ENCODE data around the gene EXPH5. TPM values are rescaled to one million over a fixed set of nuclear protein-coding genes. Genes with fewer than 3 reads are reported as not detected.
"Not testable (repeated sequence)": the region's sequence is repeated elsewhere in the genome, so short reads cannot be mapped to it uniquely, and the experiment has no call there.

EXPH5 gene
- total and polyA plus RNA-seq, 7 donors, result 0.36 to 2.4 (median 0.55) TPM

DNA sequence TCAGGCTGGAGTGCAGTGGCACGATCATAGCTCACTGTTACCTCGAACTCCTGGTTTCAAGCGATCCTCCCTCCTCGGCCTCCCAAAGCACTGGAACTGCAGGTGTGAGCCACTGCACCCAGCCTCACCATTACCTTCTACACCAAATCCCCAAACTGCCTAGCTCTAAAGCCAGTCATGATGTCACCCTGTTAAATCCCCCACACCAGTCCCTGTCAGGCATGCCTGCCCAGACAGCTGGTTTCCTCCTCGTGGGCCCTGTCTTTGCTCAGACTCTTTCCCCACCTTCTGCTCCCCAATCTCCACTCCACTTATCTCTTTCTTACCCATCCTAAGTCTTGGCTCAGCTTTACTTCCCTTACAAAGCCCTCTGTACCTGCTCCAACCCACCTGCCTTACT lies 12.5 kb upstream of the EXPH5 start:
- Histone ChIP-seq H3K27me3 (no peaks in the 10 kb centered on the region), H3K4me1 (no peaks in the 10 kb centered on the region), H3K9me3 (no peaks in the 10 kb centered on the region), H3K4me3 (no peak overlapping the region), H3K36me3 (no peaks in the 10 kb centered on the region), H3K27ac (no peak overlapping the region)
- 76 to 80% methylated on average over 5 of the region's 5 CpGs for WGBS, 2 donors
- intact Hi-C loops (cut with DNase I), result no loop called here
- DNase-seq, result no peak
- TF ChIP-seq POLR2AphosphoS5 (IDR thresholded peaks at IDR 0.05) (no peak), POLR2A (IDR thresholded peaks at IDR 0.05) (no peak), EP300 (IDR thresholded peaks at IDR 0.05) (no peak)
- TF ChIP-seq, protein P1, sequence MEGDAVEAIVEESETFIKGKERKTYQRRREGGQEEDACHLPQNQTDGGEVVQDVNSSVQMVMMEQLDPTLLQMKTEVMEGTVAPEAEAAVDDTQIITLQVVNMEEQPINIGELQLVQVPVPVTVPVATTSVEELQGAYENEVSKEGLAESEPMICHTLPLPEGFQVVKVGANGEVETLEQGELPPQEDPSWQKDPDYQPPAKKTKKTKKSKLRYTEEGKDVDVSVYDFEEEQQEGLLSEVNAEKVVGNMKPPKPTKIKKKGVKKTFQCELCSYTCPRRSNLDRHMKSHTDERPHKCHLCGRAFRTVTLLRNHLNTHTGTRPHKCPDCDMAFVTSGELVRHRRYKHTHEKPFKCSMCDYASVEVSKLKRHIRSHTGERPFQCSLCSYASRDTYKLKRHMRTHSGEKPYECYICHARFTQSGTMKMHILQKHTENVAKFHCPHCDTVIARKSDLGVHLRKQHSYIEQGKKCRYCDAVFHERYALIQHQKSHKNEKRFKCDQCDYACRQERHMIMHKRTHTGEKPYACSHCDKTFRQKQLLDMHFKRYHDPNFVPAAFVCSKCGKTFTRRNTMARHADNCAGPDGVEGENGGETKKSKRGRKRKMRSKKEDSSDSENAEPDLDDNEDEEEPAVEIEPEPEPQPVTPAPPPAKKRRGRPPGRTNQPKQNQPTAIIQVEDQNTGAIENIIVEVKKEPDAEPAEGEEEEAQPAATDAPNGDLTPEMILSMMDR (IDR thresholded peaks at IDR 0.05), result no peak

DNA sequence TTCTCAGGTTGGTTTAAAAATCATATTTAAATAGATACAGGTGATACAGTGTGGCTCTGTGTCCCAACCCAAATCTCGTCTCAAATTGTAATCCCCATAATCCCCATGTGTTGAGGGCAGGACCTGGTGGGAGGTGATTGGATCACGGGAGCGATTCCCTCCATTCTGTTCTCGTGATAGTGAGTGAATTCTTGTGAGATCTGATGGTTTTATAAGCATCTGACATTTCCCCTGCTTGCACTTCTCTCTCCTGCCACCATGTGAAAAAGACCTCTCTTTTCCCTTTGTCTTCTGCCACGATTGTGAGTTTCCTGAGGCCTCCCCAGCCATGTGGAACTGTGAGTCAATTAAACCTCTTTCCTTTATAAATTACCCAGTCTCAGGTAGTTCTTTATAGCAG lies 9.2 kb upstream of the EXPH5 start:
- H3K36me3 ChIP-seq; H3K9me3 ChIP-seq; H3K4me1 ChIP-seq; H3K27ac ChIP-seq; H3K27me3 ChIP-seq; DNase-seq; intact Hi-C loops (cut with DNase I); H3K4me3 ChIP-seq: not testable (repeated sequence)
- 72 to 73% methylated on average over 5 of the region's 5 CpGs for WGBS, 2 donors

DNA sequence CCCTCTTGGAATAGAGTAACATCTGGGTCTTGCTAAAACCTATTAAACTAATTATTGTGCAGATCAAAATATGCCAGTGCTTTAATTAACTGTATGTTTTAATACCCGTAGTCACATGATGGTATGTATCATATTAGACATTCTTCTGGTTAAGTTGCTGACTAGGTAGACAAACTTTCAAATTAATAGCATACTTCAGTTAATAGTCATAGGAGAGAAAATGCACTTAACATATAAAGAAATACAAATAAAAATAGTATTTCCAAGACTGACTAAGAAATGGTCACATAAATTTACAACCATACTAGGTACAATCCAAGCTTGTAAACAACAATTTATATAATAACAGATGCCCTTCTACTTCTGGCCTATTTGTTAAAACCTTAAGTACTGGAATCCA lies 7.6 kb upstream of the EXPH5 start:
- intact Hi-C loops (cut with DNase I), result no loop called here
- H3K27me3 ChIP-seq, result no peaks in the 10 kb centered on the region
- 95% methylated on average over 1 of the region's 1 CpG for WGBS, 2 donors
- no peak for DNase-seq
- no peaks in the 10 kb centered on the region for H3K36me3 ChIP-seq
- TF ChIP-seq POLR2AphosphoS5 (IDR thresholded peaks at IDR 0.05), result no peak
- TF ChIP-seq, protein P1 (IDR thresholded peaks at IDR 0.05), result no peak
- TF ChIP-seq EP300 (IDR thresholded peaks at IDR 0.05), result no peak
- TF ChIP-seq POLR2A (IDR thresholded peaks at IDR 0.05), result no peak
- no peak overlapping the region for H3K4me3 ChIP-seq
- H3K9me3 ChIP-seq, result no peaks in the 10 kb centered on the region
- no peaks in the 10 kb centered on the region for H3K4me1 ChIP-seq
- no peak overlapping the region for H3K27ac ChIP-seq

DNA sequence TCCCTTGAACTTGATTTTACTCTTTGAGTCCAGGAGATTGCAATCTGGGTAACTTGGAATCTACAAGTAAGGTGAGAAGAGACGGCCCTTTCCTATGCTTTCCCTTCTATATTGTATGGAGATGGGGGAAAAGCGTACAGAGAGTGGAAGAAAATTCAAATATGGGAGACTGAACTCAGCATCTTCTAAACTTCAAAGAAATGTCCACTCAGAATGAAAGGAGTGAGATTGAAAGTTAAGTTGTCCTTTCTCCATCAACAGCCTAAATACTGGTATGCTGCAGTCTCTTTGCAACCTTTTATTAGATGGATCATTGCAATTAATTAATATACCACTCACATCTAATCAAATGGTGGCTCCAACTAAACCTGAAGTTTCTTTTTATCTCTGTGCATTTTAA lies 6.4 kb upstream of the EXPH5 start:
- intact Hi-C loops (cut with DNase I), result no loop called here
- Histone ChIP-seq H3K9me3 (no peaks in the 10 kb centered on the region), H3K27ac (no peak overlapping the region), H3K36me3 (no peaks in the 10 kb centered on the region), H3K4me3 (no peak overlapping the region), H3K4me1 (no peaks in the 10 kb centered on the region), H3K27me3 (peaks cover 0 to 6% (median 0%) of the 10 kb centered on the region in 3 donors)
- no peak for DNase-seq
- TF ChIP-seq POLR2A (IDR thresholded peaks at IDR 0.05) (no peak), POLR2AphosphoS5 (IDR thresholded peaks at IDR 0.05) (no peak), EP300 (IDR thresholded peaks at IDR 0.05) (no peak)
- TF ChIP-seq, protein P1 (IDR thresholded peaks at IDR 0.05), result no peak
- 89 to 90% methylated on average over 2 of the region's 2 CpGs for WGBS, 2 donors

DNA sequence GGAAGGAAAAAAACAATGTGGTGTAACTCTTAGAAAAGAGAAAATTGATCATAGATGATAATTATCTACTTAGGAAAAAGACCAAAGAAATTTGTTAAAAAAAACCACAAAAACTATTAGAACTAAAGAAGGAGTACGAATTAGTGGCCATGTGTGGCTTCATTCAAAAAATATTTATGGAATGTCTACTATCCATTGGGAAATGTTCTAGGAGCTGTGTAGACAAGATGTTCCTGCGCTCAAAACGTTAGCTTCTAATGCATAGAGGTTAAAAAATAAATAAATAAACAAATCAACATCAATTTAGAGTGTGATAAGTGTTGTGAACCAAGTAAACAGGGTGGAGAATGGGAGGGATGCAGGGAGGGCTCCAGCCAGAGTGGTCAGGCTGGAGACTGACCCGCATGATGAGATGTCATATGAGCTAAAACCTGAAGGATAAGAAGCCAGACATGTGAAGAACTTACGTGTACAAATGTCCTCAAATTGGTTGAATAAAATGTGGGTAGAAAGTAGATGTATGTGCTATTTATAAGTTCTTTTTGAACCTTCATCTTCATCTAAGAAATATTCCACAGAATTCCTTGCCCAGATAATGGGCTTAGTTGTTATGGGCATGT lies 4.3 kb upstream of the EXPH5 start:
- DNase-seq, result no peak
- no peak for TF ChIP-seq POLR2A (IDR thresholded peaks at IDR 0.05)
- TF ChIP-seq POLR2AphosphoS5 (IDR thresholded peaks at IDR 0.05), result no peak
- TF ChIP-seq, protein P1 (IDR thresholded peaks at IDR 0.05), result no peak
- no peak for TF ChIP-seq EP300 (IDR thresholded peaks at IDR 0.05)
- Histone ChIP-seq H3K4me1 (peaks cover 0 to 11% (median 5%) of the 10 kb centered on the region in 4 donors), H3K27me3 (peaks cover 0 to 17% (median 0%) of the 10 kb centered on the region in 3 donors), H3K9me3 (no peaks in the 10 kb centered on the region), H3K27ac (no peak overlapping the region), H3K4me3 (no peak overlapping the region), H3K36me3 (no peaks in the 10 kb centered on the region)
- WGBS, 2 donors, result 84 to 87% methylated on average over 5 of the region's 5 CpGs
- intact Hi-C loops (cut with DNase I), result no loop called here

Measured in sigmoid colon (tissue), 7 donors.